ENCODE results near the gene POSTN. TPM values are rescaled to one million over a fixed set of nuclear protein-coding genes. Genes with fewer than 3 reads are reported as not detected.

The POSTN gene
- total and polyA plus RNA-seq, 4 donors: 1.0 to 10.9 (median 1.3) TPM

DNA sequence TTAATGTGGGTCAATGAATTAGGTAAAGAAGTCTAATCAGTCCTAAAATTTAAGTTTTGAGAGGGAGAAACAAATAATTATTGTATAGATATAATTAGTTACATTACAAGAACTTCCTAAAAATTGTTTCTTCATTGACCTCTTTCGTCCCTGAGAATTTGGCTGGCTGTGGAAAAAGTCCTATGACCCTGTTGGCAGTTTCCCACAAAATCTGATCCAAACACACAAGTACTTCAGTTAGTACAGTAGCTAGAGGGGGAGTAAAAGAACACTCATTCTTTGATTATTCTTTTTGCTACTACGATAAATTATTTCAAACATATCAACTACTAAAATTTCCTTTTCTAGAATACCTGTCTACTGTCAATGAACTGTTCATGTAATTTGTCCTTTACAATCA lies 11.3 kb downstream of the POSTN start:
- no peaks in the 10 kb centered on the region for H3K36me3 ChIP-seq (ENCODE audit: control insufficient read depth in 4 of 4, insufficient read depth in 3 of 4, low read depth in 1 of 4, low read length in 3 of 4)
- peaks cover 0 to 2% (median 0%) of the 10 kb centered on the region in 4 donors for H3K27me3 ChIP-seq (ENCODE audit: control insufficient read depth in 4 of 4, insufficient read depth in 4 of 4, low read length in 3 of 4)
- no peaks in the 10 kb centered on the region for H3K9me3 ChIP-seq (ENCODE audit: control insufficient read depth in 4 of 4, low read length in 3 of 4)
- no peak for TF ChIP-seq YY1 (IDR thresholded peaks at IDR 0.05)
- H3K27ac ChIP-seq (ENCODE audit: low read depth in 1 of 2, low read length in 2 of 2): no peak overlapping the region
- H3K9ac ChIP-seq (ENCODE audit: low read depth in 1 of 2, low read length in 2 of 2): no peak overlapping the region
- no peak for DNase-seq (ENCODE audit: low spot score)
- no peak overlapping the region for H3K4me3 ChIP-seq (ENCODE audit: low read depth in 1 of 3, low read length in 3 of 3)
- no peaks in the 10 kb centered on the region for H3K4me1 ChIP-seq (ENCODE audit: control insufficient read depth in 4 of 4, insufficient read depth in 4 of 4, low read length in 3 of 4)
- 49% methylated on average over 2 of the region's 2 CpGs for WGBS

DNA sequence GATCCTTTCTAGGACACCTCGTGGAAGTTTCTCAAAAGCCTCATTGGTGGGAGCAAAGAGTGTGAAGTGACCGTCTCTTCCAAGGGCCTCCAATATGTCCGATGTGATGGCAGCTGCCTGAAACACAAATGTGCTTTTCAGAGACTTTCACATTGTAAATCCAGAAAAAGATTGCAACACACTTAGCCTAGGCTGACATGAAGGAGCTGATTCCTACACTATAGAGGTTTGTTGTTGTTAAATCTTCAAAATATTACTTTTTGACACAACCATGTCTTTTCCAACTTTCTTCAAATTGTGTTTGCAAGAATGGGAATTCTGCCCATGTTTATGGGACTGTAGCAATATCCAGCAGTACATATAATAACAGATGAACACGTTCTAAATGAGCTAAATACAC lies 12.4 kb downstream of the POSTN start:
- TF ChIP-seq RAD21 (IDR thresholded peaks at IDR 0.05) (no peak), HNF4G (IDR thresholded peaks at IDR 0.05) (no peak), FOXA2 (IDR thresholded peaks at IDR 0.05) (no peak), TAF1 (conservative IDR thresholded peaks at IDR 0.05) (no peak), SP1 (IDR thresholded peaks at IDR 0.05) (no peak), GABPA (IDR thresholded peaks at IDR 0.05 in 1 of 2, conservative IDR thresholded peaks at IDR 0.05 in 1 of 2) (no peak), FOXA1 (IDR thresholded peaks at IDR 0.05) (no peak), NR2F2 (IDR thresholded peaks at IDR 0.05) (no peak), HNF4A (conservative IDR thresholded peaks at IDR 0.05) (no peak), YY1 (IDR thresholded peaks at IDR 0.05) (no peak), JUND (IDR thresholded peaks at IDR 0.05) (no peak), EGR1 (IDR thresholded peaks at IDR 0.05; ENCODE audit: low read depth in 2 of 2) (no peak), CTCF (IDR thresholded peaks at IDR 0.05; ENCODE audit: low read depth, low read length, missing input control) (no peak), RXRA (IDR thresholded peaks at IDR 0.05) (no peak)
- TF ChIP-seq, protein P1, sequence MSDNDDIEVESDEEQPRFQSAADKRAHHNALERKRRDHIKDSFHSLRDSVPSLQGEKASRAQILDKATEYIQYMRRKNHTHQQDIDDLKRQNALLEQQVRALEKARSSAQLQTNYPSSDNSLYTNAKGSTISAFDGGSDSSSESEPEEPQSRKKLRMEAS (IDR thresholded peaks at IDR 0.05): no peak
- TF ChIP-seq, protein P2, sequence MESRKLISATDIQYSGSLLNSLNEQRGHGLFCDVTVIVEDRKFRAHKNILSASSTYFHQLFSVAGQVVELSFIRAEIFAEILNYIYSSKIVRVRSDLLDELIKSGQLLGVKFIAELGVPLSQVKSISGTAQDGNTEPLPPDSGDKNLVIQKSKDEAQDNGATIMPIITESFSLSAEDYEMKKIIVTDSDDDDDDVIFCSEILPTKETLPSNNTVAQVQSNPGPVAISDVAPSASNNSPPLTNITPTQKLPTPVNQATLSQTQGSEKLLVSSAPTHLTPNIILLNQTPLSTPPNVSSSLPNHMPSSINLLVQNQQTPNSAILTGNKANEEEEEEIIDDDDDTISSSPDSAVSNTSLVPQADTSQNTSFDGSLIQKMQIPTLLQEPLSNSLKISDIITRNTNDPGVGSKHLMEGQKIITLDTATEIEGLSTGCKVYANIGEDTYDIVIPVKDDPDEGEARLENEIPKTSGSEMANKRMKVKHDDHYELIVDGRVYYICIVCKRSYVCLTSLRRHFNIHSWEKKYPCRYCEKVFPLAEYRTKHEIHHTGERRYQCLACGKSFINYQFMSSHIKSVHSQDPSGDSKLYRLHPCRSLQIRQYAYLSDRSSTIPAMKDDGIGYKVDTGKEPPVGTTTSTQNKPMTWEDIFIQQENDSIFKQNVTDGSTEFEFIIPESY (IDR thresholded peaks at IDR 0.05): no peak
- TF ChIP-seq, protein P3, sequence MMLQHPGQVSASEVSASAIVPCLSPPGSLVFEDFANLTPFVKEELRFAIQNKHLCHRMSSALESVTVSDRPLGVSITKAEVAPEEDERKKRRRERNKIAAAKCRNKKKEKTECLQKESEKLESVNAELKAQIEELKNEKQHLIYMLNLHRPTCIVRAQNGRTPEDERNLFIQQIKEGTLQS (IDR thresholded peaks at IDR 0.05): no peak
- TF ChIP-seq, protein P4, sequence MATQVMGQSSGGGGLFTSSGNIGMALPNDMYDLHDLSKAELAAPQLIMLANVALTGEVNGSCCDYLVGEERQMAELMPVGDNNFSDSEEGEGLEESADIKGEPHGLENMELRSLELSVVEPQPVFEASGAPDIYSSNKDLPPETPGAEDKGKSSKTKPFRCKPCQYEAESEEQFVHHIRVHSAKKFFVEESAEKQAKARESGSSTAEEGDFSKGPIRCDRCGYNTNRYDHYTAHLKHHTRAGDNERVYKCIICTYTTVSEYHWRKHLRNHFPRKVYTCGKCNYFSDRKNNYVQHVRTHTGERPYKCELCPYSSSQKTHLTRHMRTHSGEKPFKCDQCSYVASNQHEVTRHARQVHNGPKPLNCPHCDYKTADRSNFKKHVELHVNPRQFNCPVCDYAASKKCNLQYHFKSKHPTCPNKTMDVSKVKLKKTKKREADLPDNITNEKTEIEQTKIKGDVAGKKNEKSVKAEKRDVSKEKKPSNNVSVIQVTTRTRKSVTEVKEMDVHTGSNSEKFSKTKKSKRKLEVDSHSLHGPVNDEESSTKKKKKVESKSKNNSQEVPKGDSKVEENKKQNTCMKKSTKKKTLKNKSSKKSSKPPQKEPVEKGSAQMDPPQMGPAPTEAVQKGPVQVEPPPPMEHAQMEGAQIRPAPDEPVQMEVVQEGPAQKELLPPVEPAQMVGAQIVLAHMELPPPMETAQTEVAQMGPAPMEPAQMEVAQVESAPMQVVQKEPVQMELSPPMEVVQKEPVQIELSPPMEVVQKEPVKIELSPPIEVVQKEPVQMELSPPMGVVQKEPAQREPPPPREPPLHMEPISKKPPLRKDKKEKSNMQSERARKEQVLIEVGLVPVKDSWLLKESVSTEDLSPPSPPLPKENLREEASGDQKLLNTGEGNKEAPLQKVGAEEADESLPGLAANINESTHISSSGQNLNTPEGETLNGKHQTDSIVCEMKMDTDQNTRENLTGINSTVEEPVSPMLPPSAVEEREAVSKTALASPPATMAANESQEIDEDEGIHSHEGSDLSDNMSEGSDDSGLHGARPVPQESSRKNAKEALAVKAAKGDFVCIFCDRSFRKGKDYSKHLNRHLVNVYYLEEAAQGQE (IDR thresholded peaks at IDR 0.05): no peak
- H3K27me3 ChIP-seq (ENCODE audit: control insufficient read depth in 4 of 4, insufficient read depth in 4 of 4, low read length in 3 of 4): peaks cover 0 to 2% (median 0%) of the 10 kb centered on the region in 4 donors
- H3K27ac ChIP-seq (ENCODE audit: low read depth in 1 of 2, low read length in 2 of 2): no peak overlapping the region
- H3K9me3 ChIP-seq (ENCODE audit: control insufficient read depth in 4 of 4, low read length in 3 of 4): no peaks in the 10 kb centered on the region
- no peak for DNase-seq (ENCODE audit: low spot score)
- no peak overlapping the region for H3K9ac ChIP-seq (ENCODE audit: low read depth in 1 of 2, low read length in 2 of 2)
- WGBS: 76% methylated on average over 4 of the region's 4 CpGs
- no peak overlapping the region for H3K4me3 ChIP-seq (ENCODE audit: low read depth in 1 of 3, low read length in 3 of 3)
- no peaks in the 10 kb centered on the region for H3K36me3 ChIP-seq (ENCODE audit: control insufficient read depth in 4 of 4, insufficient read depth in 3 of 4, low read depth in 1 of 4, low read length in 3 of 4)
- H3K4me1 ChIP-seq (ENCODE audit: control insufficient read depth in 4 of 4, insufficient read depth in 4 of 4, low read length in 3 of 4): no peaks in the 10 kb centered on the region

Measured in liver (tissue), 9 donors.